ENCODE results near the gene MKNK1.

MKNK1 gene

DNA sequence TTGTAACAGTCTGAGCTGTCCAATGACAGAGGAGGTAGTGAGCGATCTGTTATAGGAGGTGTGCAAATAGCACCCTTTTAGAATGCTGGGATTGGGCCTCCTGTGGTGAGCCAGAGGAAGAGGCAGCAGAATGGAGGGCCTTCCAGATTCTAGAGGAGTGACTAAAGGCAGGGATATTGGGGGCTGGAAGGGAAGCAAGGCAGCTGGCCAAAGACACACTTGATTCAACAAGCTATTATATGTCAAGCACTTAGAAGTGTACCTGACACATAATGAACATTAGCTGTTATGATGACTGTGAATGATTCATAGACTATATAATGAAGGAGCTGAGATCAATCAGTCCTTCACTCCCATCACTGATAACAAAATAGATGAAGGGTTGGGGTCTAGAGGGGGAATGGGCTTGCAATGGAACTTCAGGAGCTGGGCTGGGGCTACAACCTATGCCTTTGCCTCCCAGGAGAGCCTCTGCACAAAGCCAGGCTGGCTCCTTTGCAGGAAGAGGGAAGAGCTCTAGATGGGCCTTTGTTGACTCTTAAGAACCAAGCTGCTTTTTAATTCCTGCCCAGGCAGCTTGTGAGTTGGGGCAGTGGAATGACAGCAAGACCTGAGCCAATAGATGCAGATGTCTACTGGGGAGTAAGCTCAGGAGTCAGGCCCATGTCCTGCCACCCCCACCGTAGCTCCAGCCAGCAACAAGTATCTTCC, 2.3 kb upstream of the MKNK1 start:
- H4K20me1 ChIP-seq (ENCODE audit: low read depth, low read length), result no peaks in the 10 kb centered on the region
- no peak overlapping the region for H3K9ac ChIP-seq (ENCODE audit: low read length)
- no peak overlapping the region for H3K4me2 ChIP-seq (ENCODE audit: low read depth, low read length, poor library complexity, severe bottlenecking)
- no peak for TF ChIP-seq CTCF (IDR thresholded peaks at IDR 0.05; ENCODE audit: insufficient read depth, low read length, poor library complexity, severe bottlenecking)
- no peak for TF ChIP-seq EZH2phosphoT487 (conservative IDR thresholded peaks at IDR 0.05; ENCODE audit: low read length)
- no peaks in the 10 kb centered on the region for H3K27me3 ChIP-seq (ENCODE audit: low read length)
- H3F3A ChIP-seq (ENCODE audit: insufficient read depth), result no peaks in the 10 kb centered on the region
- no peak overlapping the region for H2AFZ ChIP-seq (ENCODE audit: low read depth, low read length, severe bottlenecking)
- no peaks in the 10 kb centered on the region for H3K79me2 ChIP-seq (ENCODE audit: insufficient read depth, low read length)
- H3K9me3 ChIP-seq (ENCODE audit: insufficient read depth, low read length), result no peaks in the 10 kb centered on the region
- no peak overlapping the region for H3K4me3 ChIP-seq (ENCODE audit: insufficient read depth, low read length, poor library complexity, severe bottlenecking)
- H3K9me2 ChIP-seq (replicated peaks; ENCODE audit: insufficient read depth, low read length), result no peaks in the 10 kb centered on the region
- no peaks in the 10 kb centered on the region for H3K36me3 ChIP-seq (ENCODE audit: low read length)
- no peak overlapping the region for H3K27ac ChIP-seq (ENCODE audit: low read depth, low read length)

DNA sequence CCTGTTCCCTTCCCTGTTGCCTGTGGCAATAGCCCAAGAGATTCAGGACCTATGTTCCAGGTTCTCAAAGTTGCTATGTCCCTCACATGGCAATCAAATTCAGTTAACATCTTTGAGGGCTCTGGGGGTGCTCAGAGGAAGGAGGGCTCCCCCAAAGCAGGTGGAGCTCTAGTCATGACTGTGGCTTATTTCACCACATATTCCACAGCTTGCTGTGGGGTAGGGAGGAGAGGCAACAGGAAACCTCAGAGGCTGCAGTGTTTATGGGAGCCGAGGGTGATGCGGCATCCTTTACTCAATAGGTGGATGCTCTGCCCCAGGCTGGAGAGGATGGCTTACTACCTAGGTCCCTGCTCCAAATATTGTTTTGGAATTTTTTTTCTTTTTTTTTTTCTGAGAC, 1.2 kb upstream of the MKNK1 start:
- Histone ChIP-seq H3K9me2 (replicated peaks; ENCODE audit: insufficient read depth, low read length) (no peaks in the 10 kb centered on the region), H3K79me2 (ENCODE audit: insufficient read depth, low read length) (no peaks in the 10 kb centered on the region), H2AFZ (ENCODE audit: low read depth, low read length, severe bottlenecking) (no peak overlapping the region), H3K27ac (ENCODE audit: low read depth, low read length) (no peak overlapping the region), H4K20me1 (ENCODE audit: low read depth, low read length) (no peaks in the 10 kb centered on the region), H3K9me3 (ENCODE audit: insufficient read depth, low read length) (no peaks in the 10 kb centered on the region), H3K9ac (ENCODE audit: low read length) (no peak overlapping the region), H3K36me3 (ENCODE audit: low read length) (no peaks in the 10 kb centered on the region), H3K4me2 (ENCODE audit: low read depth, low read length, poor library complexity, severe bottlenecking) (no peak overlapping the region), H3F3A (ENCODE audit: insufficient read depth) (no peaks in the 10 kb centered on the region), H3K27me3 (ENCODE audit: low read length) (no peaks in the 10 kb centered on the region), H3K4me3 (ENCODE audit: insufficient read depth, low read length, poor library complexity, severe bottlenecking) (no peak overlapping the region)
- no peak for TF ChIP-seq EZH2phosphoT487 (conservative IDR thresholded peaks at IDR 0.05; ENCODE audit: low read length)
- no peak for TF ChIP-seq CTCF (IDR thresholded peaks at IDR 0.05; ENCODE audit: insufficient read depth, low read length, poor library complexity, severe bottlenecking)

DNA sequence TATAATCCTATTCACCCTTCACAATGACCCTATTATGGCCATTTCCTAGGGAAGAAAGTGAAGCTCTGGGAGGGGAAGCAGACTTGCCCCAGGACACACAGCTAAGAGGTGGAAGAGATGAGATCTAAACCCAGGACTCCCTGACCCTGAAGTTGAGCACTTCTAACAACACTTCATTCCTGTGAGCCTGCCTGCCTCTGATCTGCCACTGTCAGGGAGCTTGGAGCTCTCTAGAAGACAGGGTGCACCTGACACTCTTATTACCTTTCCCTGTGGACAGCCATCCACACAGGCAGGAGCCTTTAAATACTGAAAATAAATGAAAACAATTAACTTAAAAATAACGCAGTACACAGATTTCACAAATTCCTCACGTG, 599 bp downstream of the MKNK1 start:
- H4K20me1 ChIP-seq (ENCODE audit: low read depth, low read length), result no peaks in the 10 kb centered on the region

More for the DNA sequence above, 599 bp downstream of the MKNK1 start:
- Histone ChIP-seq H3K4me2 (ENCODE audit: low read depth, low read length, poor library complexity, severe bottlenecking) (peak overlapping the region; percentile 70), H3F3A (ENCODE audit: insufficient read depth) (no peaks in the 10 kb centered on the region), H3K4me3 (ENCODE audit: insufficient read depth, low read length, poor library complexity, severe bottlenecking) (peak overlapping the region; percentile 80), H3K27ac (ENCODE audit: low read depth, low read length) (no peak overlapping the region), H3K27me3 (ENCODE audit: low read length) (no peaks in the 10 kb centered on the region), H3K36me3 (ENCODE audit: low read length) (no peaks in the 10 kb centered on the region), H3K9ac (ENCODE audit: low read length) (peak overlapping the region; percentile 71), H3K9me3 (ENCODE audit: insufficient read depth, low read length) (no peaks in the 10 kb centered on the region), H2AFZ (ENCODE audit: low read depth, low read length, severe bottlenecking) (peak overlapping the region; percentile 80), H3K79me2 (ENCODE audit: insufficient read depth, low read length) (no peaks in the 10 kb centered on the region), H3K9me2 (replicated peaks; ENCODE audit: insufficient read depth, low read length) (no peaks in the 10 kb centered on the region)
- no peak for TF ChIP-seq CTCF (IDR thresholded peaks at IDR 0.05; ENCODE audit: insufficient read depth, low read length, poor library complexity, severe bottlenecking)
- TF ChIP-seq EZH2phosphoT487 (conservative IDR thresholded peaks at IDR 0.05; ENCODE audit: low read length), result no peak
